HL-60 (cell line): Measurements from ENCODE around the gene PAMR1.

ENCODE experiments used
- POLR2AphosphoS5 ChIP-seq: IDR thresholded peaks from 2 replicates; pipeline ENCODE4 v1.6.1; 2012; ENCODE audit warnings: low read depth
- TF ChIP-seq, protein P1 (sequence below): IDR thresholded peaks from one replicate; pipeline ENCODE4 v1.5.1; 2011; ENCODE audit warnings: low read length, control low read depth, inconsistent platforms; ENCODE audit not compliant: insufficient read depth
- TF ChIP-seq, protein P2 (sequence below): IDR thresholded peaks from 2 replicates; pipeline ENCODE4 v1.6.1; 2012; ENCODE audit warnings: low read depth; ENCODE audit not compliant: insufficient replicate concordance

DNA sequence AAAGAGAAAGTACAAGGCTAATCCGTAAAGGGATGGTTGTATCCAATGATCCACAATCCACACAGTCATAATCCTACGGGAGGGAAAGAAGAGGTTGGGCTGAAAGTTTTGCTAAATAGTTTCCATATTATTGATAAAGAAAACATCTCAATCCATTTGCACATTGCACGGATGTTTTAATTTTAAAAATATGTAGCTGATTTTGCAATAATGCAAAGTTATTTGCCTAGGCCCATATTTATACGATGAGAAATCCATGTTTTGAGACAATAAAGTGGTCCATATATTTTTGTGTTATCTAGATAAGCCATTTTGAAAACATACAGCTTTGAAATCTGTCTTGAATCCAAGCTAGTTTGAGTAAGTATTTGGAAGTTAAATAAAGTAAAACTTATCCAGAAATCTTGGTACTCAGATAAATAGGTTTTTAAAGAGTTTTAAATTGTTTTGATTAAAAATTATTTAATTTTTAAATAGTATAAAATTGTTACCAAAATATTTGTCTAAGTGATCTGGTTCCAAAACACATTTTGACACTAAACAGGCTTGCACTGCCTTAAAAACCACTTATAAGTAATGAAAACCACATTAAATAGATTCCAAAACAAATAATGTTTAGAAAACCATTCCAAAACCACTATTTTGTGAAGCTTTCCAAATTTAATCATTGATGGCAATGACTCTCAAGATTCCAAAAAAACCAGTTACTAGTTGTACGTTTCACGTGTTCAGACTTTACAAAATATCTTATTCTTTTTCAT is 38.2 kb upstream of the PAMR1 start:
- TF ChIP-seq, protein P1, sequence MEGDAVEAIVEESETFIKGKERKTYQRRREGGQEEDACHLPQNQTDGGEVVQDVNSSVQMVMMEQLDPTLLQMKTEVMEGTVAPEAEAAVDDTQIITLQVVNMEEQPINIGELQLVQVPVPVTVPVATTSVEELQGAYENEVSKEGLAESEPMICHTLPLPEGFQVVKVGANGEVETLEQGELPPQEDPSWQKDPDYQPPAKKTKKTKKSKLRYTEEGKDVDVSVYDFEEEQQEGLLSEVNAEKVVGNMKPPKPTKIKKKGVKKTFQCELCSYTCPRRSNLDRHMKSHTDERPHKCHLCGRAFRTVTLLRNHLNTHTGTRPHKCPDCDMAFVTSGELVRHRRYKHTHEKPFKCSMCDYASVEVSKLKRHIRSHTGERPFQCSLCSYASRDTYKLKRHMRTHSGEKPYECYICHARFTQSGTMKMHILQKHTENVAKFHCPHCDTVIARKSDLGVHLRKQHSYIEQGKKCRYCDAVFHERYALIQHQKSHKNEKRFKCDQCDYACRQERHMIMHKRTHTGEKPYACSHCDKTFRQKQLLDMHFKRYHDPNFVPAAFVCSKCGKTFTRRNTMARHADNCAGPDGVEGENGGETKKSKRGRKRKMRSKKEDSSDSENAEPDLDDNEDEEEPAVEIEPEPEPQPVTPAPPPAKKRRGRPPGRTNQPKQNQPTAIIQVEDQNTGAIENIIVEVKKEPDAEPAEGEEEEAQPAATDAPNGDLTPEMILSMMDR = no peak
- TF ChIP-seq POLR2AphosphoS5 = no peak
- TF ChIP-seq, protein P2, sequence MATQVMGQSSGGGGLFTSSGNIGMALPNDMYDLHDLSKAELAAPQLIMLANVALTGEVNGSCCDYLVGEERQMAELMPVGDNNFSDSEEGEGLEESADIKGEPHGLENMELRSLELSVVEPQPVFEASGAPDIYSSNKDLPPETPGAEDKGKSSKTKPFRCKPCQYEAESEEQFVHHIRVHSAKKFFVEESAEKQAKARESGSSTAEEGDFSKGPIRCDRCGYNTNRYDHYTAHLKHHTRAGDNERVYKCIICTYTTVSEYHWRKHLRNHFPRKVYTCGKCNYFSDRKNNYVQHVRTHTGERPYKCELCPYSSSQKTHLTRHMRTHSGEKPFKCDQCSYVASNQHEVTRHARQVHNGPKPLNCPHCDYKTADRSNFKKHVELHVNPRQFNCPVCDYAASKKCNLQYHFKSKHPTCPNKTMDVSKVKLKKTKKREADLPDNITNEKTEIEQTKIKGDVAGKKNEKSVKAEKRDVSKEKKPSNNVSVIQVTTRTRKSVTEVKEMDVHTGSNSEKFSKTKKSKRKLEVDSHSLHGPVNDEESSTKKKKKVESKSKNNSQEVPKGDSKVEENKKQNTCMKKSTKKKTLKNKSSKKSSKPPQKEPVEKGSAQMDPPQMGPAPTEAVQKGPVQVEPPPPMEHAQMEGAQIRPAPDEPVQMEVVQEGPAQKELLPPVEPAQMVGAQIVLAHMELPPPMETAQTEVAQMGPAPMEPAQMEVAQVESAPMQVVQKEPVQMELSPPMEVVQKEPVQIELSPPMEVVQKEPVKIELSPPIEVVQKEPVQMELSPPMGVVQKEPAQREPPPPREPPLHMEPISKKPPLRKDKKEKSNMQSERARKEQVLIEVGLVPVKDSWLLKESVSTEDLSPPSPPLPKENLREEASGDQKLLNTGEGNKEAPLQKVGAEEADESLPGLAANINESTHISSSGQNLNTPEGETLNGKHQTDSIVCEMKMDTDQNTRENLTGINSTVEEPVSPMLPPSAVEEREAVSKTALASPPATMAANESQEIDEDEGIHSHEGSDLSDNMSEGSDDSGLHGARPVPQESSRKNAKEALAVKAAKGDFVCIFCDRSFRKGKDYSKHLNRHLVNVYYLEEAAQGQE = no peak
